GM21737 (cell line): ENCODE results near the gene NBPF10.
"Not testable (repeated sequence)": the region's sequence is repeated elsewhere in the genome, so short reads cannot be mapped to it uniquely, and the experiment has no call there.

ENCODE experiments used
- ATAC-seq: cut with Tn5 transposase; IDR thresholded peaks from one replicate; pipeline ENCODE4 v1.9.1; 2021; ENCODE audit warnings: mild to moderate bottlenecking, moderate library complexity; ENCODE audit not compliant: unreplicated experiment

The NBPF10 gene, protein sequence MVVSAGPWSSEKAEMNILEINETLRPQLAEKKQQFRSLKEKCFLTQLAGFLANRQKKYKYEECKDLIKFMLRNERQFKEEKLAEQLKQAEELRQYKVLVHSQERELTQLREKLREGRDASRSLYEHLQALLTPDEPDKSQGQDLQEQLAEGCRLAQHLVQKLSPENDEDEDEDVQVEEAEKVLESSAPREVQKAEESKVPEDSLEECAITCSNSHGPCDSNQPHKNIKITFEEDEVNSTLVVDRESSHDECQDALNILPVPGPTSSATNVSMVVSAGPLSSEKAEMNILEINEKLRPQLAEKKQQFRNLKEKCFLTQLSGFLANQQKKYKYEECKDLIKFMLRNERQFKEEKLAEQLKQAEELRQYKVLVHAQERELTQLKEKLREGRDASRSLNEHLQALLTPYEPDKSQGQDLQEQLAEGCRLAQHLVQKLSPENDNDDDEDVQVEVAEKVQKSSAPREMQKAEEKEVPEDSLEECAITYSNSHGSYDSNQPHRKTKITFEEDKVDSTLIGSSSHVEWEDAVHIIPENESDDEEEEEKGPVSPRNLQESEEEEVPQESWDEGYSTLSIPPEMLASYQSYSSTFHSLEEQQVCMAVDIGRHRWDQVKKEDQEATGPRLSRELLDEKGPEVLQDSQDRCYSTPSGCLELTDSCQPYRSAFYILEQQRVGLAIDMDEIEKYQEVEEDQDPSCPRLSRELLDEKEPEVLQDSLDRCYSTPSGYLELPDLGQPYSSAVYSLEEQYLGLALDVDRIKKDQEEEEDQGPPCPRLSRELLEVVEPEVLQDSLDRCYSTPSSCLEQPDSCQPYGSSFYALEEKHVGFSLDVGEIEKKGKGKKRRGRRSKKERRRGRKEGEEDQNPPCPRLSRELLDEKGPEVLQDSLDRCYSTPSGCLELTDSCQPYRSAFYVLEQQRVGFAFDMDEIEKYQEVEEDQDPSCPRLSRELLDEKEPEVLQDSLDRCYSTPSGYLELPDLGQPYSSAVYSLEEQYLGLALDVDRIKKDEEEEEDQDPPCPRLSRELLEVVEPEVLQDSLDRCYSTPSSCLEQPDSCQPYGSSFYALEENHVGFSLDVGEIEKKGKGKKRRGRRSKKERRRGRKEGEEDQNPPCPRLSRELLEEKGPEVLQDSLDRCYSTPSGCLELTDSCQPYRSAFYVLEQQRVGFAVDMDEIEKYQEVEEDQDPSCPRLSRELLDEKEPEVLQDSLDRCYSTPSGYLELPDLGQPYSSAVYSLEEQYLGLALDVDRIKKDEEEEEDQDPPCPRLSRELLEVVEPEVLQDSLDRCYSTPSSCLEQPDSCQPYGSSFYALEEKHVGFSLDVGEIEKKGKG (N-terminal part only)

DNA sequence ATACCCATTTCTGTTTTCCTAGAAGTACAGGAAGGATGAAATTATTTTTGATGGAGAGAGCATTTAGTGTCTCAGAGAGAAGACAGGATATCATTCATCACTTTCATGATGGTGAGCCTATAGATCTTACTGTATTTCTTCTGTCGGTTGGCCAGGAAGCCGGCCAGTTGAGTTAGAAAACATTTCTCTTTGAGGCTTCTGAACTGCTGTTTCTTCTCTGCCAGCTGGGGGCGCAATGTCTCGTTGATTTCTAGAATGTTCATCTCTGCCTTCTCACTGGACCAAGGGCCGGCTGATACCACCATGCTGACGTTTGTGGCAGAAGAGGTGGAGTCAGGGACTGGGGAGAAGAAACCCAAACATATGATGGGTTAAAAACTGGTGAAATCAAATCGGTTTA, at the start of gene NBPF10:
Gene NBPF10 (minus strand): TSS at position 340 of the 400 bp plus-strand sequence. CDS start 35 bp downstream, at position 305.
- ATAC-seq: not testable (repeated sequence)

DNA sequence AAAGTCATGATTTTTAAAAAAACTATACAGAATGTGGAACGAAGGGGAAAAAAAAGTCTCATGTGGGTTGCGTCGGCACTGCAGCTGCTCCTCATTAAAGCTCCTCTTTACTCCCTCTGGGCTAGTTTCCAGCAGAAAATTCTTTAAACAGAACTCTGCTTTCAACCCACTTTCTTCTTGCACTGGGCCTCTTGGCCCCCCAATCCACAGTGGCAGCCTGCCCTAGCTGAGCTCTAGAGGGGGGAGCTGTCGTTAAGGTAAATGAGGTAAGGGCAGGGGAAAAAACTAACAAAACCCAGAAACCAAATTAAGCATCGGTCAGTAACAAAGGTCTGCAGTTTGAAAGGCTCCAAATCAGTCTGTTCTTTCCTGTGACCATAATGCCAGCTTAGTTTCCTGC, 29.9 kb upstream of the NBPF10 start:
- not testable (repeated sequence) for ATAC-seq

DNA sequence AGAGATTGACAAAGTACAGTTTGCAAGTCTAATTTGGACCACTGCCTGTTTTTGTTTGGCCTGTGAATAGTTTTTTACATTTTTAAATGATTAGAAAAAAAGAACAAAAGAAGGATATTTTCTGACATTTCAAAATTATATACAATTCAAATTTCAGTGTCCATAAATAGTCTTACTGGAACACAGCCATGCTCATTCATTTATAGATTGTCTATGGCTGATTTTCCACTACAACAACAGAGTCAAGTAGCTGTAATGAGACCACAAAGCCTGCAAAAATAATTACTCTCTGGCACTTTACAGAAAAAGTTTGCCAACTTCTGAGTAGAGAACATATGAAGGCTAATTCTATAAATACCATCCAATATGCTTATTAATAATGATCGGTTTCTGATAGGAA, 23.1 kb upstream of the NBPF10 start:
- not testable (repeated sequence) for ATAC-seq

DNA sequence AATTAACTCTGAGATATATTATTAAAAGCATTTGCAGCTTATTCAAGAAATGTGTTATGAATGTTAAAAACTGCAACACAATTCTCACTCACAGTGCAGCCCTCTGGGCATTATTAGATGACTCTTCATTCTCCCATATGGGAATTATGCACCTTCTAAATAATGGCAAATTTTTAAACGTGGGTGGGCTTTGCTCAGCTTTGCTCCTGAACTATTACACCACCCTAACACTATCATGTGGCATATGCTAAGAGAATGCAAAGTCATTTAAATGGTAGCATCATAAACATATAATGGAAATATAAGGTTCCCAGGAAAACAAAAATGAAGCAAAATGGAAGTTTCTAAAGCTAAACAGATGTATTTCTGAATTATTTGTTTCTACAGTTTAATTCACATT, 22.7 kb upstream of the NBPF10 start:
- not testable (repeated sequence) for ATAC-seq
